ENCODE measurements around the gene TUBG2. TPM values are rescaled to one million over a fixed set of nuclear protein-coding genes. Genes with fewer than 3 reads are reported as not detected.

TUBG2 gene
- total RNA-seq, 1 donor = 13.8 TPM

GRCh38 chr17:42698736-42699414 lies 39.8 kb downstream of the TUBG2 start:
- Histone ChIP-seq H3K36me3 (ENCODE audit: insufficient read depth, low read length) (peaks cover 59% of the 10 kb centered on the region), H2AFZ (ENCODE audit: low read length) (no peak overlapping the region), H3K27me3 (ENCODE audit: insufficient read depth, low read length) (no peaks in the 10 kb centered on the region), H3K4me1 (ENCODE audit: insufficient read depth, low read length) (peaks cover 9% of the 10 kb centered on the region), H3K79me2 (ENCODE audit: insufficient read depth, low read length) (no peaks in the 10 kb centered on the region), H3K27ac (ENCODE audit: low read depth, low read length) (no peak overlapping the region), H3K9me3 (ENCODE audit: low read depth, low read length) (no peaks in the 10 kb centered on the region), H3K4me2 (ENCODE audit: insufficient read depth, low read length) (no peak overlapping the region), H4K20me1 (ENCODE audit: insufficient read depth, low read length) (peaks cover 4% of the 10 kb centered on the region), H3K4me3 (ENCODE audit: insufficient read depth, low read length) (no peak overlapping the region)
- no peak for TF ChIP-seq CTCF (IDR thresholded peaks at IDR 0.05; ENCODE audit: extremely low read depth, low read depth, low read length)
- DNase-seq (ENCODE audit: insufficient read length, low spot score, missing footprints) = peak; percentile 96

- Histone ChIP-seq H3K27me3 (ENCODE audit: insufficient read depth, low read length) (no peaks in the 10 kb centered on the region), H3K79me2 (ENCODE audit: insufficient read depth, low read length) (no peaks in the 10 kb centered on the region), H2AFZ (ENCODE audit: low read length) (no peak overlapping the region), H3K4me2 (ENCODE audit: insufficient read depth, low read length) (no peak overlapping the region), H4K20me1 (ENCODE audit: insufficient read depth, low read length) (peaks cover 4% of the 10 kb centered on the region), H3K4me3 (ENCODE audit: insufficient read depth, low read length) (no peak overlapping the region), H3K27ac (ENCODE audit: low read depth, low read length) (no peak overlapping the region), H3K4me1 (ENCODE audit: insufficient read depth, low read length) (peaks cover 9% of the 10 kb centered on the region), H3K36me3 (ENCODE audit: insufficient read depth, low read length) (peaks cover 62% of the 10 kb centered on the region), H3K9me3 (ENCODE audit: low read depth, low read length) (no peaks in the 10 kb centered on the region)
- TF ChIP-seq CTCF (IDR thresholded peaks at IDR 0.05; ENCODE audit: extremely low read depth, low read depth, low read length) = no peak
- no peak for DNase-seq (ENCODE audit: insufficient read length, low spot score, missing footprints)
Measured at GRCh38 chr17:42699415-42699740, 40.3 kb downstream of the TUBG2 start.

GRCh38 chr17:42700586-42701289 lies 41.7 kb downstream of the TUBG2 start:
- H3K27me3 ChIP-seq (ENCODE audit: insufficient read depth, low read length) = no peaks in the 10 kb centered on the region
- peaks cover 63% of the 10 kb centered on the region for H3K36me3 ChIP-seq (ENCODE audit: insufficient read depth, low read length)
- H3K27ac ChIP-seq (ENCODE audit: low read depth, low read length) = no peak overlapping the region
- no peak overlapping the region for H3K4me2 ChIP-seq (ENCODE audit: insufficient read depth, low read length)
- H3K4me3 ChIP-seq (ENCODE audit: insufficient read depth, low read length) = no peak overlapping the region
- peaks cover 9% of the 10 kb centered on the region for H3K4me1 ChIP-seq (ENCODE audit: insufficient read depth, low read length)
- no peaks in the 10 kb centered on the region for H3K9me3 ChIP-seq (ENCODE audit: low read depth, low read length)
- TF ChIP-seq CTCF (IDR thresholded peaks at IDR 0.05; ENCODE audit: extremely low read depth, low read depth, low read length) = no peak
- no peaks in the 10 kb centered on the region for H3K79me2 ChIP-seq (ENCODE audit: insufficient read depth, low read length)
- H2AFZ ChIP-seq (ENCODE audit: low read length) = no peak overlapping the region
- DNase-seq (ENCODE audit: insufficient read length, low spot score, missing footprints) = no peak
- H4K20me1 ChIP-seq (ENCODE audit: insufficient read depth, low read length) = peaks cover 4% of the 10 kb centered on the region

- no peaks in the 10 kb centered on the region for H3K79me2 ChIP-seq (ENCODE audit: insufficient read depth, low read length)
- H3K4me3 ChIP-seq (ENCODE audit: insufficient read depth, low read length) = no peak overlapping the region
- DNase-seq (ENCODE audit: insufficient read length, low spot score, missing footprints) = no peak
- peaks cover 4% of the 10 kb centered on the region for H4K20me1 ChIP-seq (ENCODE audit: insufficient read depth, low read length)
- no peaks in the 10 kb centered on the region for H3K9me3 ChIP-seq (ENCODE audit: low read depth, low read length)
- H3K27ac ChIP-seq (ENCODE audit: low read depth, low read length) = no peak overlapping the region
- H2AFZ ChIP-seq (ENCODE audit: low read length) = no peak overlapping the region
- peaks cover 9% of the 10 kb centered on the region for H3K4me1 ChIP-seq (ENCODE audit: insufficient read depth, low read length)
- H3K36me3 ChIP-seq (ENCODE audit: insufficient read depth, low read length) = peaks cover 71% of the 10 kb centered on the region
- no peak overlapping the region for H3K4me2 ChIP-seq (ENCODE audit: insufficient read depth, low read length)
- TF ChIP-seq CTCF (IDR thresholded peaks at IDR 0.05; ENCODE audit: extremely low read depth, low read depth, low read length) = no peak
- no peaks in the 10 kb centered on the region for H3K27me3 ChIP-seq (ENCODE audit: insufficient read depth, low read length)
Measured at GRCh38 chr17:42702446-42702845, 43.4 kb downstream of the TUBG2 start.

Data from osteoblast (primary cell).